ENCODE results near the gene DIS3L2. TPM values are rescaled to one million over a fixed set of nuclear protein-coding genes. Genes with fewer than 3 reads are reported as not detected.

DIS3L2 gene
- total RNA-seq, 2 experiments from 2014 or later: 25.6 to 34.5 TPM

DNA sequence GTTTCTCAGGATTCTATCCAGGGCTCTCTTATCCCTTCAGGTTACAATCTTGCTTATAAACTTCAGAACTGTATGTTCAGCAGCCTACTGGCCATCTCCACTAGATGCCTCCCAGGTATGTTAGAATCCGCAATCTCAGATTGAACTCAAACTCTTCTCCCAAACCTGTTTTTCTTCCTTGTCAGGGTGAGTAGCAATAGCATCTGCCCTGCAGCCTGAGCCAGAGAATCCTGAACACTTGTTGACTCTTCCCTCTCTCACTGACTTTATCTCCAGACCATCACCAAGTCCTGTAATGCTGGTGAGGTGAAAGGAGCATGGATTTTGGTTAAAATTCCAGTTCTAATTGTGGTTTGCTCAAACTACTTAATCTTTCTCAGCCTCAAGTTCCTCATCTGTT is 334.5 kb downstream of the DIS3L2 start:
- DNase-seq: no peak
- CTCF ChIA-PET: no interaction called here
- no peak overlapping the region for H3K4me3 Mint-ChIP-seq

DNA sequence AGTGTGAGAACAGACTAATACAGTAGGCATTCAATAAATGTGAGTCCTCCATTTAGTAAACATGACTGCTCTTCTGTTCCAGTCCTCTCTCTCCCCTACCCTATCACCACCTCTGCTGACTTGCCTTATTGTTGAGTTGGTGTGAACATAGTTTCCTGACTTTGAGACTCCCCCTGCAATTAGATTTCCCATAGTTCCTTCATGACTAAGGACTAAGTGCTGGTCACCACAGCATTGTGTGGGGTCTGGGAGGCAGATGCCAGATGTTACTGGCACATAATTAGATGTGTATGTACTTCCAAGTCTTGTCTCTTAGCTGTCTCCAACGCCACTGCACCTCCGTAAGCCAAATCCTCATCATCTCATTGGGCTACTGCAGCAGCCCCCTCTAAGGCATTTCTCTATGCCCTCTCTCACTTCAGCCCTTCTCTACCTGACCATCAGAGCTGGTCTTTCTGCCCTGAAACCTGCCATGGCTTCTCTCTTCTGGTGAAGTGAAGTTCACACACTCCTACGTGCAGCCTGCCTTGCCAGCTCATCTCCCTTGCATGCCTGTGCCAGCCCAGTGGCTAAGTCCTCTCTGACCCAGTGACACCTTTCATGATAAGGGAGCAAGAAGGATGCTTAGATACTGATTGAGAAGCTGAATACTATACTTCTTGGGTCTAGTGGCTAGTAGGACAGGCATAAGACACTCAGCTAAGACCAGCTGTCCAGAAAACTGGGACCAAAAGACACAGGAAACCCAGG is 335.4 kb downstream of the DIS3L2 start:
- Mint-ChIP-seq H3K27ac (no peak overlapping the region), H3K27me3 (no peaks in the 10 kb centered on the region), H3K9me3 (ENCODE audit: low read depth) (no peaks in the 10 kb centered on the region), H3K4me3 (no peak overlapping the region), H3K4me1 (peaks cover 26% of the 10 kb centered on the region), H3K36me3 (ENCODE audit: low read depth) (peaks cover 12% of the 10 kb centered on the region)
- ChIA-PET POLR2A (no interaction called here), CTCF (interaction anchor here (0.9 to 1.6 kb wide), 3 partner anchors 11 to 15 kb away, joined by 3 to 5 read pairs (median 4); no protein-coding TSS in a partner anchor)
- ATAC-seq (no peak), DNase-seq (no peak)
- intact Hi-C loops (cut with DNase I, micrococcal nuclease): no loop called here

More for the DNA sequence above, 334.5 kb downstream of the DIS3L2 start:
- intact Hi-C loops (cut with DNase I, micrococcal nuclease): no loop called here
- Mint-ChIP-seq H3K27me3 (no peaks in the 10 kb centered on the region), H3K4me1 (peaks cover 26% of the 10 kb centered on the region), H3K9me3 (ENCODE audit: low read depth) (no peaks in the 10 kb centered on the region), H3K27ac (no peak overlapping the region), H3K36me3 (ENCODE audit: low read depth) (peaks cover 10% of the 10 kb centered on the region)
- ATAC-seq: no peak
- POLR2A ChIA-PET: no interaction called here

DNA sequence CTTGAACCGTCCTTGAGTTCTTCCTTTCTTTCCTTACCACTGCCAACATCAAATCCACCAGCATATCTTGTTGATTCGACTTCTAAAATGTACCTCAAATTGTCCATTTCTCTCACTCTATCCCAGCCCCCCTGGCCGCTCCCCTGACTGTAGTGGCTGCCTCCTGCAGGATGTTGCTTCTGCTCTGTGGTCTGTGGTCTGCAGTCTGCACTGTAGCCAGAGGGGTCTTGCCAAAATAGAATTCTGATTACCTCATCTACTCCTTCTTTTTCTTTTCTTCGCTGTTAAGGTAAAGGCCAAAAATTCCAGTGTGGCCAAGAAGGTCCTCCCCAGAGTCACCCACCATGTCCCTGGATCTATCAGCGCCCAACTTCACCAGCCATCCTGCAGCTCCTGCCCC is 337.6 kb downstream of the DIS3L2 start:
- no peaks in the 10 kb centered on the region for H3K27me3 Mint-ChIP-seq
- no peak overlapping the region for H3K27ac Mint-ChIP-seq
- ATAC-seq: no peak
- no peak overlapping the region for H3K4me3 Mint-ChIP-seq
- ChIA-PET CTCF (interaction anchor here (1.4 to 3.4 kb wide), 3 partner anchors 11 to 17 kb away, joined by 4 to 17 read pairs (median 5); no protein-coding TSS in a partner anchor), POLR2A (no interaction called here)
- no peak for DNase-seq
- H3K9me3 Mint-ChIP-seq (ENCODE audit: low read depth): no peaks in the 10 kb centered on the region
- peaks cover 15% of the 10 kb centered on the region for H3K4me1 Mint-ChIP-seq
- intact Hi-C loops (cut with DNase I, micrococcal nuclease): no loop called here
- peaks cover 21% of the 10 kb centered on the region for H3K36me3 Mint-ChIP-seq (ENCODE audit: low read depth)

DNA sequence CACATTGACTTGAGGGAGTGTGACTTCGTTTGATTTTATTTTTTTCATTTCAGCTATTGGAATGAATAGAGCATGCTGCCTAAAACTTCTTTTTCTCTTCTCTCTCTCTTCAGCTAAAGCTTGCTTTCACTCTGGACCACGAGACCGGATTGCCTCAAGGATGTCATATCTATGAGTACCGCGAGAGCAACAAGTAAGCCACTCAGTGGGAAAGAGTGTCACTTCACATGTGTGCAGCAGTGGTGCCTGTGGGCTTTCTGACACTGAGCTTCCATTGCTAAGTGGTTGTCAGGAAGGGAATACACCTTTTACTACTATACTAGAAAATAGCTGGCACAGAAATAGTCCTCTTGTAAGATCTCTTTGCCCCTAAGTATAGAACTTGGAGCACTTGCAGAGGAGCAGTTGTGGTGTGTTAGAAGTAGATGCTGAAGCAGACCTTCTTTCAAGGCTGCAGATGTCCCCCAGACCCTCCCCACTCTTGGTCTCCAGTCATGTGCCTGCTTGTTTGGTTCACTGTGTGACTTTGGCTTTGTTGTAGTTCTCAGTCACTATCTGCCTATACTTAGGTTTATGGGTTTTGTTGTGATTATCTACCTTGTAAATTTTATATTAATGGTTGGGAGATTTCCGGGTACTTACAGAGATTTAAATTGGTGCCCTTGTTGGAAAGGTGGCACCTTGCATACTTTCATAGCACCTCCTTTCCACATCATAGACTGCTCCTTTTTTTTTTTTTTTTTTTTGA is 338.6 kb downstream of the DIS3L2 start:
- H3K4me1 Mint-ChIP-seq: peaks cover 15% of the 10 kb centered on the region
- no peak overlapping the region for H3K27ac Mint-ChIP-seq
- CTCF ChIA-PET: interaction anchor here (3.4 kb wide), 1 partner anchor 16 kb away, joined by 17 read pairs; no protein-coding TSS in a partner anchor
- DNase-seq: no peak
- H3K9me3 Mint-ChIP-seq (ENCODE audit: low read depth): no peaks in the 10 kb centered on the region
- no peaks in the 10 kb centered on the region for H3K27me3 Mint-ChIP-seq
- peaks cover 28% of the 10 kb centered on the region for H3K36me3 Mint-ChIP-seq (ENCODE audit: low read depth)
- peak; percentile 69 for ATAC-seq
- no peak overlapping the region for H3K4me3 Mint-ChIP-seq
- POLR2A ChIA-PET: no interaction called here
- intact Hi-C loops (cut with DNase I, micrococcal nuclease): no loop called here

DNA sequence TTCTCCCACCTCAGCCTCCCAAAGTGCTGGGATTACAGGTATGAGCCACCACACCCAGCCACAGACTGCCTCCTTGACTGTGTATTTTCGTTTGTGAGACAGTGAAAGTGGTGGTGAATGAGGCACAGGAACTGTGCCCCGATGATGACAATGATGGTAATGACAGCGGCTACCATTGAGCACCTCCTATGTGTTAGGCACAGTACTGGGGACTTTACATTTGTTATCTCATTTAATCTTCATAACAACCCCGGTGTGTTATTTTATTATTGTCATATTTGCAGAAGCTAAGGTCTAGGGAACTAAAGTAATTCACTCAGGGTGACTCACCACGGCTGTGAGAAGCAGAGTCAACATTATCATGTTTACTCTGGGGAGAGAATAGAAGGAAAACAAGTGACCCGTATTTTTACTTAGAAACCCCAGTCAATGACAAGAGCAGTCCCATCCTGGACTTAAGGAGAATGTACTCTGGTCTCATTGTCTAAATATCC is 339.4 kb downstream of the DIS3L2 start:
- Mint-ChIP-seq H3K9me3 (ENCODE audit: low read depth) (no peaks in the 10 kb centered on the region), H3K4me1 (peaks cover 15% of the 10 kb centered on the region), H3K36me3 (ENCODE audit: low read depth) (peaks cover 28% of the 10 kb centered on the region), H3K4me3 (no peak overlapping the region), H3K27ac (no peak overlapping the region), H3K27me3 (no peaks in the 10 kb centered on the region)
- ChIA-PET CTCF (interaction anchor here (0.6 to 3.4 kb wide), 3 partner anchors 9 to 310 kb away, joined by 3 to 17 read pairs (median 10); no protein-coding TSS in a partner anchor), POLR2A (interaction anchor here (0.5 kb wide), 1 partner anchor 573 kb away, joined by 5 read pairs; no protein-coding TSS in a partner anchor)
- ATAC-seq: peak; percentile 65
- intact Hi-C loops (cut with DNase I, micrococcal nuclease): no loop called here
- no peak for DNase-seq

DNA sequence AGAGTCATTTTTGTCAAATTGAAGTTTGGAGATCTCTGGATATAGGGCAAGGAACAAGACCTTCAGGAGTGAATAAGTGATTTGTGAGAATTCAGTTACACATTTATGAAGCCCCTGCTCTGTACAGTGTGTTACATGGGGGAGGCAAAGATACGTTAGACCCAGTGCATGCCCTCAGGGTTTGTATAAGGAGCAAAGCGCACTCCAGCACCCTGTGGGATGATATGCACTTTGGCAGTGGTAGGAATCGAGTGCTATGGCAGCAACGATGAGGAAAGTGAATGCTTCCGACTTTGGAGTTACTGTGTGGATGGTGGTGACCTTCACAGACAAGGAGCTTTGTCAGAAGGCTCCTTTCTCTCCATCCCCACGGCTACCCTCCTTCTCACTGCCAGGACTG is 342.7 kb downstream of the DIS3L2 start:
- intact Hi-C loops (cut with DNase I, micrococcal nuclease): no loop called here
- POLR2A ChIA-PET: no interaction called here

DNA sequence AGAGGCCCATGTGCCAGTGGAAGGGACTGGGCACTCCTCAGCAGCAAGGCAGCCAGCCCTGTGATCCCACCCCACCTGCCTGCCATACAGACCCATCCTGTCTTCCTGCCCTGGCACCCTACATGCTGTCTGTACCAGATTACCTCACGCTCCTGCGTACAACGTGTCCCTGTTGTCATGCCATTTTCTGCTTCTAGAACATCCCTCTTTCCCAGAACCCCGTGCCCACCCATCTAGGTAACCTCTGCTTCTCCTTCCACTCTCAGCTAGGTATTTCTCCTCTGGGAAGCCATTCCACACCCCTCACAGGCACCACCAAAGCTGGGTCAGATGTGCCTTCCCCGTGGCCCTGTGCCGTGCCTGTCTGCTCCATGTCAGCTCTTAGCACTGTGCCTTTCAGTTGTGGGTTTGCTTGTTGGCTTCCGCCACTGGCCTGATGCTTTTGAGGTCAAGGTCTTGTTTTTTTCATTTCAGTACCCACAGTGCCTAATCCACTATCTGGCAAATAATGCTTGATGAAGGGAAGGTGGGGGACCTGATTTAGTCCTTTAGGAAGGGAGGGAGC is 345.3 kb downstream of the DIS3L2 start:
- no peaks in the 10 kb centered on the region for H3K27me3 Mint-ChIP-seq
- H3K9me3 Mint-ChIP-seq (ENCODE audit: low read depth): no peaks in the 10 kb centered on the region
- no peak for ATAC-seq
- intact Hi-C loops (cut with DNase I, micrococcal nuclease): no loop called here
- POLR2A ChIA-PET: interaction anchor here (0.6 kb wide), 1 partner anchor 9 kb away, joined by 4 read pairs; no protein-coding TSS in a partner anchor
- H3K36me3 Mint-ChIP-seq (ENCODE audit: low read depth): peaks cover 17% of the 10 kb centered on the region
- no peak for DNase-seq
- CTCF ChIA-PET: interaction anchor here (0.5 to 1.1 kb wide), 2 partner anchors 8 to 358 kb away, joined by 3 to 5 read pairs; no protein-coding TSS in a partner anchor
- peaks cover 43% of the 10 kb centered on the region for H3K4me1 Mint-ChIP-seq
- no peak overlapping the region for H3K4me3 Mint-ChIP-seq
- peak overlapping the region; percentile 32 for H3K27ac Mint-ChIP-seq

More for the DNA sequence above, 342.7 kb downstream of the DIS3L2 start:
- ATAC-seq: no peak
- CTCF ChIA-PET: interaction anchor here (0.8 kb wide), 1 partner anchor 12 kb away, joined by 5 read pairs; no protein-coding TSS in a partner anchor
- H3K9me3 Mint-ChIP-seq (ENCODE audit: low read depth): no peaks in the 10 kb centered on the region
- no peaks in the 10 kb centered on the region for H3K27me3 Mint-ChIP-seq
- no peak overlapping the region for H3K27ac Mint-ChIP-seq
- H3K4me3 Mint-ChIP-seq: no peak overlapping the region
- no peak for DNase-seq
- peaks cover 25% of the 10 kb centered on the region for H3K4me1 Mint-ChIP-seq
- H3K36me3 Mint-ChIP-seq (ENCODE audit: low read depth): peaks cover 27% of the 10 kb centered on the region

DNA sequence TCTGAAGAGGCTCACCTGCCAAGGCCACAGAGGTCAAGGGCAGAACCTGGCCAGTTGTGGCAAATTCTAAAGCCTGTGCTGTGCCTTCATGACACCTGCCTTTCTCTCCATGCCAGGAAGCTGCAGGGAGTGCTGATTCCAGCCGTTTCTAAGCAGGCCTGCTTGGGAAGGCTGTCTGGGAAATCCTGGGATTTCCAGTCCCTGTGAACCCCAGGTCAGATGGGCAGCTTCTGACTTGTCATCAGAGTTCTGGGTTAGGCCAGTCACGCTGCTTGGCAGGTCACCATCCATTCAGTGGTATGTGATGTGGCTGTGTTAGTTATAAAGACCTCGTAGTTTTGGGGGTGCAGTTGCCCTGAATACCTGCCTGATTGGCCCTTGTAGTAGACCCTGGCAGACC is 346.3 kb downstream of the DIS3L2 start:
- POLR2A ChIA-PET: no interaction called here
- no peak for DNase-seq

DNA sequence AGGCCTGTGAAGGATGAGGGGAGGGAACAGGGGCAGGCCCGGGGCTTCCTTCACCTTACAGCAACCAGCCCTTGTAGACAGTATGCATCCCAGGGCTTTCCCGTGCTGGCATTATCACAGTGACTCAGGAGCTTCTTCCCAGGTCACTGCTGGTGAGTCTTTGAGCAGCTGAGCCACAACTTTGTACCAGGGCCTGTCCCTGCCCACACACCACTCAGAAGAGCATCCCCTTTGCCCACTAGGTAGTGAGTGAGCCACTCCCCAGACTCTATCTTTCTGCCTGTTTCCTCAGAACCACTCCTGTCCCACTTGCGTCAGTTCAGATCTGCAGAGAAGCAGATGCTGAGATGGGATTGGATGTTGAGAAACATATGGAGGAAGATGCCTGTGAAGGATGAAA is 347.5 kb downstream of the DIS3L2 start:
- Mint-ChIP-seq H3K4me3 (no peak overlapping the region), H3K4me1 (peaks cover 57% of the 10 kb centered on the region), H3K27me3 (no peaks in the 10 kb centered on the region), H3K27ac (peak overlapping the region; percentile 76), H3K9me3 (ENCODE audit: low read depth) (peaks cover 14% of the 10 kb centered on the region), H3K36me3 (ENCODE audit: low read depth) (peaks cover 17% of the 10 kb centered on the region)
- CTCF ChIA-PET: interaction anchor here (0.5 to 4.7 kb wide), 5 partner anchors 12 to 388 kb away, joined by 3 to 22 read pairs (median 5); no protein-coding TSS in a partner anchor
- ATAC-seq (peak; percentile 61), DNase-seq (peak; percentile 40)
- POLR2A ChIA-PET: interaction anchor here (0.5 kb wide), 1 partner anchor 183 kb away, joined by 3 read pairs; no protein-coding TSS in a partner anchor
- intact Hi-C loops (cut with DNase I, micrococcal nuclease): no loop called here

More for the DNA sequence above, 346.3 kb downstream of the DIS3L2 start:
- H3K36me3 Mint-ChIP-seq (ENCODE audit: low read depth): peaks cover 16% of the 10 kb centered on the region
- H3K27ac Mint-ChIP-seq: no peak overlapping the region
- CTCF ChIA-PET: interaction anchor here (0.8 to 1.8 kb wide), 5 partner anchors 7 to 395 kb away, joined by 3 to 5 read pairs (median 3); no protein-coding TSS in a partner anchor
- no peaks in the 10 kb centered on the region for H3K27me3 Mint-ChIP-seq
- peaks cover 4% of the 10 kb centered on the region for H3K9me3 Mint-ChIP-seq (ENCODE audit: low read depth)
- intact Hi-C loops (cut with DNase I, micrococcal nuclease): no loop called here
- H3K4me3 Mint-ChIP-seq: no peak overlapping the region
- H3K4me1 Mint-ChIP-seq: peaks cover 46% of the 10 kb centered on the region
- ATAC-seq: no peak

DNA sequence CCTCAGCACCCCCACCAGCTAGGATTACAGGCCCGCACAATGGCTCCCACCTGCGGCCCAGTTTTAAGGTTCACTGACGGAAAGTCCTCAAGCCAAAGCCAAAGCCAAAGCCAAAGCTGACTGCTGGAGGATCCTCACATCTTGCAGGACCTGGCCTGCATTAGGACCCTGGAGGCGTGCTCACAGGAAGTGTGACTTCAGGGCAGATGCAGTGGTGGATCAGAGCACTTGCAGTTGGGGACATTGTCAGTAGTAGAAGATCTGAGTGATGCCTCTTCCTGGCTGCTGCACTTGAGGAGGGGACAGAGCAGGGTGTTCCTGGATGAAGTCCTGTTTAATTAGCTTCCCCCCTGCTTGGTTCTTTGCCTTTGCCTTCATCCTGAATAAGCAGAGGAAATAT is 348.1 kb downstream of the DIS3L2 start:
- peak; percentile 68 for DNase-seq
- intact Hi-C loops (cut with DNase I, micrococcal nuclease): no loop called here
- Mint-ChIP-seq H3K4me1 (peaks cover 63% of the 10 kb centered on the region), H3K27ac (peak overlapping the region; percentile 76), H3K36me3 (ENCODE audit: low read depth) (peaks cover 18% of the 10 kb centered on the region), H3K4me3 (no peak overlapping the region), H3K27me3 (no peaks in the 10 kb centered on the region), H3K9me3 (ENCODE audit: low read depth) (peaks cover 15% of the 10 kb centered on the region)
- POLR2A ChIA-PET: interaction anchor here (0.5 kb wide), 1 partner anchor 184 kb away, joined by 3 read pairs; no protein-coding TSS in a partner anchor
- CTCF ChIA-PET: interaction anchor here (0.5 to 4.7 kb wide), 10 partner anchors 11 to 388 kb away, joined by 3 to 22 read pairs (median 3); no protein-coding TSS in a partner anchor
- peak; percentile 78 for ATAC-seq

DNA sequence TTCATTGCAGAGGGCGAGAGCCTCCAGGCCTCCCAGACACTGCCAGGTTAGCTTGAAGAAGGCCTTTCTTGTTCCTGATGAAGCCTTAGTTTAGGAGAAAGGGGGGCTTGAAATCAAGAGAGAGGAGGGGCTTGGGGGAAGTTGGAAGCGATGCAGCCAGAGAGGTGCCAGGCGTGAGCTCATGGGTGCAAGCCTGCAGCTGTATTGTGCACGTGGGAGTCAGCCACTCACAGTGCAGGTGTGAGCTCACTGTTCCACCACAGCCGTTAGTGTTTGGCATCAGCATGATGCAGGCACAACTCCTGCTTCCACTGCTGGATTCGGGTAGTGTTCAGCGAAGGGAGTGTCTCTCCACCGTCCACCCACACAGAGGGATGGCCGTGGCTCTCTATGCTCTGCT is 348.6 kb downstream of the DIS3L2 start:
- POLR2A ChIA-PET: no interaction called here
- peaks cover 17% of the 10 kb centered on the region for H3K9me3 Mint-ChIP-seq (ENCODE audit: low read depth)
- peaks cover 68% of the 10 kb centered on the region for H3K4me1 Mint-ChIP-seq
- CTCF ChIA-PET: interaction anchor here (0.7 to 4.7 kb wide), 9 partner anchors 10 to 389 kb away, joined by 3 to 22 read pairs (median 3); no protein-coding TSS in a partner anchor
- H3K27me3 Mint-ChIP-seq: no peaks in the 10 kb centered on the region
- peak; percentile 76 for ATAC-seq
- peaks cover 18% of the 10 kb centered on the region for H3K36me3 Mint-ChIP-seq (ENCODE audit: low read depth)
- intact Hi-C loops (cut with DNase I, micrococcal nuclease): loop anchor here in 1 of 2 experiments (10.0 kb wide), 1 partner anchor 385 kb away; the partner anchor contains the start of gene GIGYF2
- peak; percentile 74 for DNase-seq
- H3K27ac Mint-ChIP-seq: peak overlapping the region; percentile 76
- H3K4me3 Mint-ChIP-seq: no peak overlapping the region

Measured in activated CD4-positive, alpha-beta T cell treated with anti-CD3 and anti-CD28 coated beads for 36 hours (primary cell).